Measurements from ENCODE around the gene JHY. TPM values are rescaled to one million over a fixed set of nuclear protein-coding genes. Genes with fewer than 3 reads are reported as not detected.

Gene JHY
- total and polyA plus RNA-seq, 2 donors (not counting 1 experiment from before 2014, with no cell fraction given): 2.3 to 5.1 TPM

- Histone ChIP-seq H3K4me2 (replicated peaks; ENCODE audit: low read depth, low read length, poor library complexity, severe bottlenecking) (peak overlapping the region; percentile 36), H2AFZ (ENCODE audit: insufficient read depth, low read depth, low read length, poor library complexity, severe bottlenecking) (peak overlapping the region; percentile 29), H3K9me3 (ENCODE audit: control extremely low read depth in 1 of 3, control insufficient read depth in 2 of 3, insufficient read depth in 1 of 3, low read length in 2 of 3) (peaks cover 0 to 35% (median 0%) of the 10 kb centered on the region in 3 donors), H3K4me3 (ENCODE audit: control extremely low read depth in 1 of 5, extremely low read depth in 1 of 5, insufficient read depth in 1 of 5, low read depth in 2 of 5, low read length in 4 of 5) (no peak overlapping the region), H3K79me2 (ENCODE audit: control insufficient read depth, insufficient read depth, low read length) (no peaks in the 10 kb centered on the region), H4K20me1 (ENCODE audit: control insufficient read depth, insufficient read depth, low read length, poor library complexity, severe bottlenecking) (no peaks in the 10 kb centered on the region), H3K27me3 (replicated peaks in 1 of 4; ENCODE audit: control extremely low read depth in 1 of 4, control insufficient read depth in 3 of 4, insufficient read depth in 4 of 4, low read length in 3 of 4) (peaks cover 2 to 69% (median 64%) of the 10 kb centered on the region in 4 experiments), H3K4me1 (ENCODE audit: control insufficient read depth in 2 of 2, insufficient read depth in 2 of 2, low read length in 2 of 2) (peaks cover 11 to 32% of the 10 kb centered on the region in 2 donors), H3K9ac (ENCODE audit: low read length) (no peak overlapping the region), H3K27ac (ENCODE audit: low read length in 2 of 2) (no peak overlapping the region), H3K36me3 (replicated peaks in 1 of 2; ENCODE audit: control extremely low read depth in 1 of 2, control insufficient read depth in 1 of 2, extremely low read depth in 1 of 2, insufficient read depth in 2 of 2, low read length in 1 of 2) (no peaks in the 10 kb centered on the region)
- Mint-ChIP-seq H3K27me3 (peaks cover 77% of the 10 kb centered on the region), H3K27ac (no peak overlapping the region), H3K4me3 (peak overlapping the region; percentile 38), H3K9me3 (ENCODE audit: insufficient read depth) (no peaks in the 10 kb centered on the region), H3K4me1 (peaks cover 21% of the 10 kb centered on the region)
- WGBS (ENCODE audit: insufficient coverage): 10% methylated on average over 48 of the region's 50 CpGs
- TF ChIP-seq CTCF (IDR thresholded peaks at IDR 0.05) (no peak), EZH2 (IDR thresholded peaks at IDR 0.05; ENCODE audit: borderline replicate concordance, insufficient read depth, low read depth, low read length, poor library complexity, severe bottlenecking) (no peak)
- ChIA-PET CTCF (no interaction called here), POLR2A (no interaction called here)
- ATAC-seq (ENCODE audit: low read depth): no peak
- peak; percentile 27 for DNase-seq
- intact Hi-C loops (cut with micrococcal nuclease): no loop called here
Measured at GRCh38 chr11:122976734-122977469, 94.3 kb downstream of the JHY start.

Data from B cell (primary cell).